NCI-H2171 treated with DMSO at 0.1 percent for 48 hours (cell line): ENCODE results near the gene NUDT1.

Experiments
- DNase-seq: peaks from one replicate; lab custom pipeline; 2025; lab: John Stamatoyannopoulos, UW

NUDT1 gene

GRCh38 chr7:2224934-2225333, 17.1 kb upstream of the NUDT1 start:
- DNase-seq, result no peak

GRCh38 chr7:2225336-2225735, 16.7 kb upstream of the NUDT1 start:
- DNase-seq, result no peak

- no peak for DNase-seq
Measured at GRCh38 chr7:2225830-2226229, 16.2 kb upstream of the NUDT1 start.

- DNase-seq, result no peak
Measured at GRCh38 chr7:2227699-2228098, 14.3 kb upstream of the NUDT1 start.

- no peak for DNase-seq
Measured at GRCh38 chr7:2228921-2229320, 13.1 kb upstream of the NUDT1 start.

GRCh38 chr7:2229467-2229866, 12.6 kb upstream of the NUDT1 start:
- DNase-seq, result no peak

- DNase-seq, result no peak
Measured at GRCh38 chr7:2230226-2230625, 11.8 kb upstream of the NUDT1 start.

- DNase-seq, result no peak
Measured at GRCh38 chr7:2230882-2231281, 11.1 kb upstream of the NUDT1 start.

- peak; percentile 40 for DNase-seq
Measured at GRCh38 chr7:2231992-2232765, 9.8 kb upstream of the NUDT1 start.

GRCh38 chr7:2232766-2233520, 9.1 kb upstream of the NUDT1 start, which contains the start of gene MAD1L1:
TSS of gene MAD1L1 (minus strand) at chr7:2232945. CDS start at chr7:2230133, 2,812 bp downstream.
- peak; percentile 81 for DNase-seq

- no peak for DNase-seq
Measured at GRCh38 chr7:2233926-2234325, 8.1 kb upstream of the NUDT1 start.

GRCh38 chr7:2237109-2237602, 4.9 kb upstream of the NUDT1 start:
- peak; percentile 92 for DNase-seq

- DNase-seq, result no peak
Measured at GRCh38 chr7:2239242-2239641, 2.8 kb upstream of the NUDT1 start.

GRCh38 chr7:2242541-2243429, 759 bp downstream of the NUDT1 start:
- DNase-seq, result peak; percentile 25

- DNase-seq, result no peak
Measured at GRCh38 chr7:2243458-2243857, 1.4 kb downstream of the NUDT1 start.

- DNase-seq, result no peak
Measured at GRCh38 chr7:2244404-2244995, 2.5 kb downstream of the NUDT1 start.

- no peak for DNase-seq
Measured at GRCh38 chr7:2245883-2246675, 4.1 kb downstream of the NUDT1 start.

GRCh38 chr7:2247141-2247995, 5.3 kb downstream of the NUDT1 start:
- no peak for DNase-seq

- no peak for DNase-seq
Measured at GRCh38 chr7:2248984-2249694, 7.1 kb downstream of the NUDT1 start.
